NCI-H1105 treated with DMSO at 0.1 percent for 48 hours (cell line): Measurements from ENCODE around the gene SGMS1.
"Not testable (repeated sequence)": the region's sequence is repeated elsewhere in the genome, so short reads cannot be mapped to it uniquely, and the experiment has no call there.

Experiments
- DNase-seq: peaks from one replicate; lab custom pipeline; 2025; lab: John Stamatoyannopoulos, UW

The SGMS1 gene

DNA sequence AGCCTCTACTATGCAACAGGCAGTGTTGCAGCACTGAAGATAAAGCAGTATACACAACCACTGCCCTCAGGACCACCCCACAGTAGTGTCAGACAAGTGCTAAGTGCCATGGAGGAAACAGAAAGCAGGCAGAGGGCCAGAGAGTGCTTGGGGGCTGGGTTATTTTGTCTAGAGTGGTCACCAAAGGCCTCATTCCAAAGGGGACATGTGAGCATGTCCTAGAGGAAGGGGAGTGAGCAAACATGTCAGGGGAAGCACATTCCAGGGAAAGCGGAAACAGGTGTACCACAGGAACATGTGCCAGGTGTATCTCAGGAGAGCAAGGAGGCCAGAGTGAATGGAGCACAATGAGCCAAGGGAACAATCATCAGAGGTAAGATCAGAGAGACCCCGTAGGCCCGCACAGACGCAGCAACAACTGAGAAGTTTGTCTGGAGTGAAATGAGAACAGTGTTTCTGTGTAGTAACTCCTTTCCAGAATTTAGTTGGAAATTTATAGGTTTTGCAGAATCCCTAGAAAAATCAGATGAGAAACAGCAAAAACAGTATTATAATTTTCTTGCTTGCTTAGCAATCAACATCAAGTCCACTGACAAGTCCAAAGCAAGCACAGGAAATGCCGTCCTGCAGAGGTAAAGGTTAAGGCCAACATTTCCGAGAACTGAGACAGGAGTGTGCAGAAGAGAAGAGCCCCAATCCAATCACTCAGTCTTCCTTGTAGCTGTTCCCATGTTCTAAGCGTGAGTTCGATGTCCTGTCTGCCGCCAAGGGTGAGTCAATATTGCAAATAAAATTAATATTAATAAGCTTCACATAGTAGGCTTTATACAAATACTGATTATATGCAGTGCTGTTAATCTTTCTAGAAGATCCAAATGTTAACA, 67.3 kb downstream of the SGMS1 start:
- no peak for DNase-seq

GRCh38 chr10:50554995-50555568, 68.7 kb downstream of the SGMS1 start:
- DNase-seq: no peak

DNA sequence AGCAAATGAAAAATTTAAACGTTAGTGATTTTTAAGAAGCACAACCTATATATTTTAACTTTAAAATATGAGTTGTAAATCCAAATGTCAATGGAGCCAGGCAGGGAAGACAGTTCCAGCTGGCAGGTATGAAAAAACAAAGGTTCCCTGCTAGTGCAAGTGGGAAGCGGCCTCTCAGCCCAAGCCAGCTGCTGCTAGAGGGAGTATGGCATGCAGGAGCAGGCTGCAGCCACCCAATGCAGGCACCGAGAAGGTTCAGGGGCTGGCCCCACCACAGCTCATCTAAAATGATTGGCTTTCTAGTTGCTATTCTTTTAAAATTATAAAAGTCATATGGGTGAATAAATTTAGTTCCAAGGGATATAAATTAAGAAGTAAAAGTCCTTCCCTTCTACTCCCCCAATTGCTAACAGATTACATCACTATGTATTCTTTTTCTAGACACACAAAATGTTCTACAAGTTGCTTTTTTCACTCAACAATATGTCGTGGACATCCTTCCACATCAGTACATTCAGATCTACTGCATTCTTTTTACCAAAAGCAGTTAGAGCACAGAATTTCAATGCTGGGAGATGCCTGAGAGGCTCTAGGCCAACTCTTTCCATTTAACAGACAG, 69.3 kb downstream of the SGMS1 start:
- DNase-seq: no peak

GRCh38 chr10:50552771-50553535, 70.8 kb downstream of the SGMS1 start:
- DNase-seq: no peak

DNA sequence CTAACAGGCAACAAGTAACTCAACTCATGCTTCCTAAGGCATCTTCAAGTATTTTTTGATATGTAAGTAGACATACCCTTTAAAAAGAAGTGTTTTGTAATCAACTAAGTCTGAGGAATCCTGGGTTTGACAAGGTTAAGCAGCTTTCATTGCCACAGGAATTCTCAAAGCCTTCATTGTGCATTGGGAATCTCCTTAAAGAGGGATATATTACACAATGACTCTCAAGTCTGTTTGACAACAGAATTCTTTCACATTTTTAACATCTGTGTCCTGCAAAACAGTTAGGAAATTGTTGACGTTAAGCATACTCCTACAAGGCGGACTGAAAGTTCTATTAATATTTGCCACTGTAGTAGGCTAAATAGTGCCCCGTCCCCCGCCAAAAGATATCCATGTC, 71.4 kb downstream of the SGMS1 start:
- DNase-seq: no peak

GRCh38 chr10:50551894-50552293, 71.9 kb downstream of the SGMS1 start:
- no peak for DNase-seq

- no peak for DNase-seq
These were observed 73.4 kb downstream of the SGMS1 start for GRCh38 chr10:50550291-50550839.

DNA sequence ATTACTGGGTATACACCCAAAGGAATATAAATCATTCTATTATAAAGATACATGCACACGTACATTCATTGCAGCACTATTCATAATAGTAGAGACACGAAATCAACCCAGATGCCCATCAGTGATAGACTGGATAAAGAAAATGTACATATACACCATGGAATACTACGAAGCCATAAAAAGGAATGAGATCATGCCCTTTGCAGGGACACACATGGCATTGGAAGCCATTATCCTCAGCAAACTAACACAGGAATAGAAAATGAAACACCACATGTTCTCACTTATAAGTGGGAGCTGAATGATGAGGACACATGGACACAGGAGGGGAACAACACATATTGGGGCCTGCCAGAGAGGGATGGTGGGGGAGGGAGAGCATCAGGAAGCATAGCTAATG, 74.6 kb downstream of the SGMS1 start:
- not testable (repeated sequence) for DNase-seq

GRCh38 chr10:50548481-50548880, 75.3 kb downstream of the SGMS1 start:
- DNase-seq: not testable (repeated sequence)

DNA sequence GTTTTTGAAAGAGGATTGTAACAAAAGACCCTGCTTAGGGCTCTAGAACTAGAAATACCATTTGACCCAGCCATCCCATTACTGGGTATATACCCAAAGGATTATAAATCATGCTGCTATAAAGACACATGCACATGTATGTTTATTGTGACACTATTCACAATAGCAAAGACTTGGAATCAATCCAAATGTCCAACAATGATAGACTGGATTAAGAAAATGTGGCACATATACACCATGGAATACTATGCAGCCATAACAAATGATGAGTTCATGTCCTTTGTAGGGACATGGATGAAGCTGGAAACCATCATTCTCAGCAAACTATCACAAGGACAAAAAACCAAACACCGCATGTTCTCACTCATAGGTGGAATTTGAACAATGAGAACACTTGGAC, 77.5 kb downstream of the SGMS1 start:
- DNase-seq: not testable (repeated sequence)

GRCh38 chr10:50545846-50546245, 77.9 kb downstream of the SGMS1 start:
- DNase-seq: no peak

- DNase-seq: no peak
These were observed 78.8 kb downstream of the SGMS1 start for GRCh38 chr10:50544857-50545429.

- DNase-seq: no peak
These were observed 79.5 kb downstream of the SGMS1 start for GRCh38 chr10:50544095-50544856.

GRCh38 chr10:50542871-50543270, 80.9 kb downstream of the SGMS1 start:
- DNase-seq: no peak

- DNase-seq: no peak
These were observed 81.8 kb downstream of the SGMS1 start for GRCh38 chr10:50541921-50542320.

DNA sequence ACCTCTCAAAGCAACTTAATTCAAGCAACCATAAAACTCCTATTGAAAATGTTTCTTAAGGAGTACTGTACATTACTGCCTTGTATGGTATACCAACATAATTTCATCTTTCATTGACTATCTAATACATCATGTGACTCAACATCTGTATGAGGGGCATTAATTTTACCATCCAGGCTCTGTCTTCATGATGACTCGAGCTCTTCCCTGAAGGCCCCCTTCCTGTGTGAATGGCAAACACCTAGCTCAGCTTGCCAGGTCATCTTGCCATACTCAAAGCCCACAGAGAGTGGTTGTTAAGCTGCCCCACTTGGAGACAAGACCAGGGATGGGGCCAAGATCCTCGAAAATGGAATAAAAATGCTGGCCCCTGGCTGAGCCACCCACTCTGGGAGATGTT, 82.4 kb downstream of the SGMS1 start:
- no peak for DNase-seq

GRCh38 chr10:50540826-50541122, 83.0 kb downstream of the SGMS1 start:
- no peak for DNase-seq

DNA sequence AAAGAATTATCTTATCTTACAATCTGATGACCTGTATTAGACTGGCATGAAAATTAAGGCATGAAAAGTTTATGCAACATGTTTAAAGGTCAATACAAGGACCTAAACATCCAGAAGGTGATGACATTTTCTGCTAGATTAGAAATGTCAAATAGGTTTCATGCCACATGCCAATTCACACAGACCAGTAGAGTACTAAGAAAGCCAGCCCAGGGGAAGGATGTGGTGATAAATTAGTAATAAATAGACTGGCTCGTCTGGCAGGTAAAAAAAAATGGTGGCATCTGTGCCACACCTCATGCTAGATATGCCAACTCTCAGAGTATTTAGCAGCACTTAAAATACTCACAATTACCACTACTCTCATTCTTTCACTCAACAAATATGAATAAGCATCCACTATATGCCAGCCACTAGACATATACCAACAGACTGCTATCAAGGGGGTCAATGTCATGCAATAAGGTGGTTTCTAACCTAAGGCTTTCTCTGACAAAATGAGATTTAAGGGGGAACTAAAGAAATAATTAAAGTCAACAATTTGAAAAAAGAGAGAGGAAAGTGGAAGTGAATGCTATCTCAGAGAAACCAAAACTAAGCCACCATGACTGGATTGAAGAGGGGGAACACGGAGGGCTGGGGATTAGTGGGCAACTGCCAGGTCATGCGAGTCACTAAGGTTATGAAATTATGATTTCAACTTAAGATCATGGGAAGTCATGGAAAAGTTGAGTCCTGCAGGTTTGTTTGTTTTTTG, 83.5 kb downstream of the SGMS1 start:
- no peak for DNase-seq

- no peak for DNase-seq
These were observed 85.0 kb downstream of the SGMS1 start for GRCh38 chr10:50538555-50539398.
